HG03064 (cell line): ENCODE measurements around the gene ZNF669.
"Not testable (repeated sequence)": the region's sequence is repeated elsewhere in the genome, so short reads cannot be mapped to it uniquely, and the experiment has no call there.

Experiments
- ATAC-seq: cut with Tn5 transposase; IDR thresholded peaks from one replicate; pipeline ENCODE4 v1.9.1; 2021; ENCODE audit warnings: low read depth; ENCODE audit not compliant: unreplicated experiment

Gene ZNF669

DNA sequence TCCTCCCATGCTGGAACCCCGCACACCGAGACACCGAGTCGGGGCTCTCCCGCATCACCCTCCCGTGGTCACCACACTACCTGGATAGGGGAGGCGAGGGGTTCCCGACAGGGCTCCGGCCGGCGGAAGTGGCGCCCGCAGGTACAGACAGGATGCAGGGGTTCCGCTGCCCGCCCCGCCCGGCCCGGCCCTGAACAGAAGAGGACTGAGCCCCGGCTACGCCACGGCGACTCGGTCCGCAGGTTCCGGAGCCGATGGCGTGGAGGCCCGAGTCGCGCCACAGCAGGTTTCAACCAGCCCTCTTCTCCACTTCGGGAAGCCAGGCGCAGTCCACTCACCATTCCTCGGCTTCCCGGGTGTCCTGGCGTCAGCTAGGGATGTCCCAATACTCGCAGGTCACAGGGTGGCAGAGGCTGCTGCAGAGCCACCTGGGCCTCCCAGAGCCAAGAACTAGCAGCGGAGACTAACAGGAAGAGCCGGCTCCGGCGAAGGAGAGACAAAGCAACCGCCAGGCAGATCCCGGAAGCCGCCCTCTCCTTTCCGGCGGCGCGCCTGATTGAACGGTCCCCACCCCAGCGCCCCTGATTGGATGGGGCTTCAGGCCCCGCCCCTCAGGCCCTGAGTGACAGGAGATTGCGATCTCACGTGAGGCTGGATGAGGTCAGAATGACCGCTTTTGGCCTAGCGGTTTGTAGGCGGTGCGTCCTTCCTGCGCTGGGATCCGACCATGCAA, at the start of gene ZNF669:
ZNF669 (minus strand) TSS at position 498 of the 733 bp plus-strand sequence; CDS start at position 341, 157 bp downstream.
- ATAC-seq, result peak; percentile 100

DNA sequence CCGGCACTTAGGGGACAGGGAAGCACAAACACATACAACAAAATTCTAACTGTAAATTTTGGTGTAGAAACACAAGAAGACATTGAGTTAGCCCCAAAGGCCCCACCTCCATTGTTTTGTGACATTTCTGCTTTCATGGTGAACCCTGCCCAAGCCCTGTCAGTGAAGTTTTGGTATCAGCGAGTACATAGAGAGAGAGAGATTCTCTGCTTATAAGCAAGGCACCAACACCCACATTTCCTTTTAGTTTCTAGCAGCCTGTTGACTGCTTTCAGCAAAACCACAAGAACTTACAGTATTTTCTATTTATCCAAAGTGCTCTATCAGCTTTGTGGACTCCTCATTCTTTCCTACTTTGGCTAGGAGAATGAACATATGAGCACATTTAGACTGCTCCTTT, 43.6 kb upstream of the ZNF669 start:
- ATAC-seq, result no peak

DNA sequence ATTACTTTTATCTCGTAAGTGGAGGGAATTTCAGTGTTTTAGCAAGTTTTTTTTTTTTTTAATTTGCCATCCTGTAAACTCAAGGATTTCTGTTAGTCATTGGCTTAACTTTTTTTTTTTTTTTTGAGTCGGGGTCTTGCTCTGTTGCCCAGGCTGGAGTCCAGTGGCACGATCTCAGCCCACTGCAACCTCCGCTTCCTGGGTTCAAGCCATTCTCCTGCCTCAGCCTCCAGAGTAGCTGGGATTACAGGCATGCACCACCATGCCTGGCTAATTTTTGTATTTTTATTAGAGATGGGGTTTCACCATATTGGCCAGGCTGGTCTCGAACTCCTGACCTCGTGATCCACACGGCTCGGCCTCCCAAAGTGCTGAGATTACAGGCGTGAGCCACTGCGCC, 43.0 kb upstream of the ZNF669 start:
- ATAC-seq, result not testable (repeated sequence)

DNA sequence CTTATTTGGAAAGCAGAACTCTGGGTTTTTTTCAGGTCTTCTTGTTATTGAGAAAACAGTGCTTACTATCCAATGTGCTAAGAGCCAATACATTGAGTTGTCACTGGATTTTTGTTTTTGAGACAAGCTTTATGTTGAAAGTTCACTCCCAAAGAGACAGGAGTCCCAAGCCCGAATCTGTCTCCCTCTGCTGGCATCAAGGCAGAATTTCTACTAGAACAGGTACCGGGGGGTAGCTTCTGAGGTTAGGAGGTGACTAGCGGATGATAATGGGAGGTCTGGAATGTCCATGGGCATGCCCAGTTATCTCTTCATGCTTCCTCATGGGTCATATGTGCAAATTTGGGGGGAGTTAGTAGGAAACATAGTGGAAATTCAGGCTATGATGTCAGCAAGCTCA, 42.5 kb upstream of the ZNF669 start:
- ATAC-seq, result no peak

DNA sequence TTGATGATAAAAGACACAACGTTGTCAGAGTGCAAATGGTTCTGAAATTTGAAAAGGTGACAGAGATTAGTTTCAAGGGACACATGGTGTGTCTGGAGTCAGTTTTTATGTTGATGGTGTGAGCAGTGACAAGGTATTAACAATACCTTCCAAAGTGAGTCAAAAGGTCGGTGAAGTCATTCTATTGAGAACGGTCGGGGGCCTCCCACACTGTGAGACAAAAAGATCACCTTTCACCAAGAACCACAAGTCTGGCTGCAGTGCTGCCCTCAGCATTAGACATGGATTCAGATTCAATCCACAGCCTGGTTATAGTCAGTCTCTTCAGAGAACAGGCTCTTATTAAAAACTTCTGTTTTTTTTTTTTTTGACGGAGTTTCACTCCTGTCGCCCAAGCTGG, 41.1 kb upstream of the ZNF669 start:
- no peak for ATAC-seq

DNA sequence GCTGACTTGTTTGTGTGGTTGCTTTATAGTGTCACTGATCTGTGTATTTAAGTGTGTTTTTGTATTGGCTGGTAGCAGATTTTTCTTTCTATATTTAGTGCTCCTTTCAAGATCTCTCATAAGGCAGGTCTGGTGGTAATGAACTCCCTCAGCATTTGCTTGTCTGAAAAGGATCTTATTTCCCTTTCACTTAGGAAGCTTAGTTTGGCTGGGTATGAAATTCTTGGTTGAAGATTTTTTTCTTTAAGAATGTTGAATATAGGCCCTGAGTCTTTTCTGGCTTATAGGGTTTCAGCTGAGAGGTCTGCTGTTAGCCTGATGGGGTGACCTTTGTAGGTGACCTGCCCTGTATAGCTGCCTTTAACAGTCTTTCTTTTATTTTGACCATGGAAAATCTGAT, 35.4 kb upstream of the ZNF669 start:
- ATAC-seq, result not testable (repeated sequence)

DNA sequence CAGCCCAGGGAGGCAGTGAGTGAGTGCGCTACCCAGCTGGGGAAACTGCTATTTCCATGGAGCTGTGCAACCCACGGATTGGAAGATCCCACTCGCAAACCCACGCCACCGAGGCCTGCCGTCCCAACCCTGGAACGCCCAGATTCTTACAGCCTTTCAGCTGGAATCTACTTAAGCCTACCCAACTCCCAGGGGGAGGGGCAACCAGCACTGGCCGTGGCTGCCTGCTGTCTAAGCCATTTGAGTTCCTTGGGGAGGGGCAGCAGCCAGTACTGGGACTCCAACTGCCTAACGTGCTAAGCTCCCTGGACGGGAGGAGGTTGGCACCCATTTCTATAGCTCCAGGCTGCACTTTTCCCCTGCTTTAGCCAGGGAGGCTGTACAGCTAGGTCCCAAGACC, 27.1 kb upstream of the ZNF669 start:
- no peak for ATAC-seq

GRCh38 chr1:247127519-247128282, 23.5 kb upstream of the ZNF669 start:
- ATAC-seq, result not testable (repeated sequence)

DNA sequence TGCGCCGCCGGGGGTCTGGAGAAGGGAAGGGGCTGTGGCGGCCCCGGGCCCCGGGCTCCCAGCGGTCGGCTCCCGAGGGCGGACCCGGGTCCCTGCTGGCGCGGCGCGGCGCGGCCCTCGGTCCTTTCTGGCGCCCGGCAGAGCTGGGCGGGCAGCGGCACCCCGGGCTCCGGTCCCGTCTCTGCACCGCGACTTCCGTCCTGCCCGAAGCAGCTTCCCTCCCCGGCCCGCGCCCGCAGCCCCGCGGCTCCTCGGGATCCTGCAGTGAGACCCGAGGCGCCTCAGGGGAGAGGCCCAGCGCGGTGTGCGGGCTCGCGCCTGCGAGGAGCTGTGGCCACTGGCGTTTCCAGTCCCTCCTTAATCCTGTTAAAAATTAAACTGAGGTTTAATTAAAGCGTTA, 22.4 kb upstream of the ZNF669 start:
- peak; percentile 58 for ATAC-seq

- ATAC-seq, result peak; percentile 96
Measured at GRCh38 chr1:247126166-247126565, 22.0 kb upstream of the ZNF669 start.

DNA sequence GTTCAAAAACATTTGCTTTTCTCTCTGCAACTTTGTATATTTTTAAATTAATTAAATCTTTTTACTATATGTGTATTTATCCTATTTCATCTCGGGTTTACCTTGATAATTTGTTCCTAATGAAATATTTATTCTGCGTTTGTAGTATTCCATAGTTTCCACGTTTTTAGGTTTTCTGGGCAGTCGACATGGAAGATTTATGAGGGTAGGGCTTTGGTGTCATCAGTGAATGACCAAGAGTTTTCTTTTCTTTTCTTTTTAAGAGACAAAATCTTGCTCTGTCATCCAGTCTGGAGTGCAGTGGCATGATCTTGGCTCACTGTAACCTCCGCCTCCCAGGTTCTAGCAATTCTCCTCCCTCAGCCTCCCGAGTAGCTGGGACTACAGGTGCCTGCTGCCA, 17.2 kb upstream of the ZNF669 start:
- no peak for ATAC-seq

DNA sequence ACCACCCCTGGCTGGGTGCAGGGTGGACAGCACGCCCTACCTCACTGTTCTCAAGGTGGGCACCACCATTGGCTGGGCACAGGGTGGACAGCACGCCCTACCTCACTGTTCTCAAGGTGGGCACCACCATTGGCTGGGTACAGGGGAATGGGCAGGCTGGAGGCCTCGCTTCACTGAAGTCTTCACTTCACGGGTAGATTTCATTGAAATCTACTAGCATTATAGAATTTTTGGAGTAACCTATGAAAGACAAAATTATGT, 16.2 kb upstream of the ZNF669 start:
- not testable (repeated sequence) for ATAC-seq

DNA sequence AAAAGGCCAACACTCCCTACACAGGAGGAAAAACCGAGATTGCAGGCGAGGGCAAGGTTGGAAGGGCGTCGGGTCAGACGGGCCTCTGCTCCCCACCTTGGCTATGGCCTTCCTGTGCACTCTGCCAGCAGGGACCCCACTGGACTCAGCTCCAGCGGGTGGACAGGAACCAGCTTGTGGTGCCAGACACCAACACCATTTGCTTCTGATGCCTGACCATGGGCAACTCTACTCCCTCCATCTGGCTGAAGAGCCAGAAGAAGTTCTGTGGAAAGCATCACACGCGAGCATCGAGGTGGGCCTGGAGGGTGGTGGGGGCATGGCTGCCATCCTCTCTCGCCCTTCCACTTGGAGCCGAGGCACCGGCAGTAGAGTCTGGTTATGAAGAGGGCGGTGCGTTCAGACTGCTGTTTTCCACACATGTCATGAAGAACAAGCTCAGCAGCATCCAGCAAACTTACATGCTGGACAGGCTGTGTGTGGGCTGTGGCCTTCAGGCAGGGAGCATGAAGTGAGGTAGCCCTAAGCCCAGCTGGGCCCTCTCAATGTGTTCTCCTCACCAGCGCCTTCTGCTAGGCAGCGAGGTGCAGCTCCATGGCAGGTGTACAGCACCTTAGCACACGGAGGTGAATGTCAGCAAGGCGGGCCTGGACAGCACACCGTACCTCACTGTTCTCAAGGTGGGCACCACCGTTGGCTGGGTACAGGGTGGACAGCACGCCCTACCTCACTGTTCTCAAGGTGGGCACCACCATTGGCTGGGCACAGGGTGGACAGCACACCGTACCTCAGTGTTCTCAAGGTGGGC, 15.6 kb upstream of the ZNF669 start:
- no peak for ATAC-seq

DNA sequence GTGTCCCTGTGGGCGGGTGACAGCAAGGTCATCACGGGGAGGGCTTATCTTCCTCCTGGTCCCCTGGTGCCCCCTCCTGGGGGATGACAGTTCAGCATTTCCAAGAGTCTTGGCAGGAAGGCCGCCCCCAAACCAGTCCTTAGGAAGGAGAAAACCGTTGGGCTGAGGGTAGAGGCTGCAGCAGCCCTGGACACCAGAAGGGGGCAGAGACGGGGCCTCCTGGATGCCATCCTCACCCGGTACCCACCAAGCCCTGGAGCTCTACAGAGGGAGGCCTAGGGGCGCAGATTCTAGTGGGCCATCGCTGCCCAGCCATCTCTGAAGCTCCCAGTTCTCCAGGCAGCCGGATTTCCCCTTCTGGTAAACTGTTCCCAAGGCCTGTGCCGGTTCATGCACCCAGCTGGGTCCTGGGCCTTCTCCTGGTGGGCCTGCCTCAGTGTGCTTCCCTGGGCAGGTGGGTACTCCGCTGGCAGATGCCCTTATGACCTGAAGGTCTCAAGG, 14.8 kb upstream of the ZNF669 start:
- ATAC-seq, result no peak

GRCh38 chr1:247115545-247115944, 11.4 kb upstream of the ZNF669 start:
- ATAC-seq, result no peak

GRCh38 chr1:247115141-247115510, 11.0 kb upstream of the ZNF669 start:
- no peak for ATAC-seq

GRCh38 chr1:247114351-247115140, 10.4 kb upstream of the ZNF669 start:
- no peak for ATAC-seq

- ATAC-seq, result no peak
Measured at GRCh38 chr1:247113733-247114271, 9.6 kb upstream of the ZNF669 start.

DNA sequence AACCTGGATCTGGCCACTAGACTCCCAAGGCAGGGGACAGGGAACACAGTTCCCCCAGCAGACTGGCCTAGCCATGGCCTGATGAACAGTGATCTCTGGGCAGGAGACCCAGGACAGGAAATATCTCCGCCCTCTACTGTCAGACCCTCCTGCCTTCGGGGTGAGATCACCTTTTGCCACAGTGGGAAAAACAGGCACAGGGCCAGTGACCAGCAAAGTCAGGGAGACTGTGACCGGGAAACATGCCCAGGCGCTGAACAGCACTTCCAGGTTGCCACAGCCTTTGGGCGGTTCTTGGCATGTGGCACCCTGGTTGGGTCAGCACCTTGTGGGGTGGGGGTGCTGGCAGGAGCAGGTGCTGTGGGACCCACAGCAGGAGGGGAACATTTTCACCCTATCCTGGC, 8.9 kb upstream of the ZNF669 start:
- no peak for ATAC-seq

DNA sequence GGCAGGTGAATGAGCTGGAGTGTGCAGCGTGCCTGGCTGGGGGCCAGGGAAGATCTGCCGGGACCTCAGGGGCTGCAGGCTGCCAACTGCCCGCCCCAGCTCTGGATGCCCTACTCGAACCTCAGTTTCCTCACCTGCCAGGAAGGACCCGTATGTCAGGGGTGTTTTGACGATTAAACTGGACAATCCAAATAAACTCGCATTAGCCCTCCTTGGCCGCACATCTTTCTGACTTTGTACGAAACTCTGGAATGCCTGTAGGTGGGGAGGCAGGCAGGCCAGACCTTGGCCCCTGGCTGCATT, 8.3 kb upstream of the ZNF669 start:
- ATAC-seq, result no peak
